Neural progenitor cell (in vitro differentiated cells): Measurements from ENCODE around the gene APCDD1L.

Experiments
- EZH2 ChIP-seq: fragments of 200-600 bp; sonication (generic); IDR thresholded peaks from 2 replicates; pipeline ENCODE4 v1.6.1; 2017; ENCODE audit warnings: antibody characterized with exemption, mild to moderate bottlenecking, moderate library complexity
- EZH2phosphoT487 ChIP-seq: fragments of 200-600 bp; sonication (generic); IDR thresholded peaks from 2 replicates; pipeline ENCODE4 v1.6.1; 2017; ENCODE audit warnings: antibody characterized with exemption
- TF ChIP-seq, protein P1 (sequence below): fragments of 200-600 bp; sonication (generic); IDR thresholded peaks from 2 replicates; pipeline ENCODE4 v1.5.1; 2017; ENCODE audit warnings: antibody characterized with exemption, mild to moderate bottlenecking

DNA sequence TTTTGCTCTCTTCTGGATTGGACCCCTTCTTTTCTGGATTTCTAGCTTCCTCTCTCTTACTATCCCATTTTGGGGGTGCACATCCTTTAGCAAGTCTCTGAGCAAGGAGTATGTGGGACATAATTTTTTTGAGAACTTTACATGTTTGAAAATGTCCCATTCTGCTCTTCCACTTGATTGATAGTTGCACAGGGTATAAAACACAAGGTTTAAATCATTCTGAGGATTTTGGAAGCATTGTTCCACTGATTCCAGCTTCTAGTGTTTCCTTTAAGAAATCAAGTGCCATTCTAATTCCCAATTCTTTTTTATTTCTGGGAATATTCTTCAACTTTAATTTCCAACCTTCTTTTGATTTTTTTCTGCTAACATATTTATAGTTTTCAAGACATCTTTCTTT lies 60.7 kb downstream of the APCDD1L start:
- no peak for TF ChIP-seq EZH2phosphoT487
- TF ChIP-seq, protein P1, sequence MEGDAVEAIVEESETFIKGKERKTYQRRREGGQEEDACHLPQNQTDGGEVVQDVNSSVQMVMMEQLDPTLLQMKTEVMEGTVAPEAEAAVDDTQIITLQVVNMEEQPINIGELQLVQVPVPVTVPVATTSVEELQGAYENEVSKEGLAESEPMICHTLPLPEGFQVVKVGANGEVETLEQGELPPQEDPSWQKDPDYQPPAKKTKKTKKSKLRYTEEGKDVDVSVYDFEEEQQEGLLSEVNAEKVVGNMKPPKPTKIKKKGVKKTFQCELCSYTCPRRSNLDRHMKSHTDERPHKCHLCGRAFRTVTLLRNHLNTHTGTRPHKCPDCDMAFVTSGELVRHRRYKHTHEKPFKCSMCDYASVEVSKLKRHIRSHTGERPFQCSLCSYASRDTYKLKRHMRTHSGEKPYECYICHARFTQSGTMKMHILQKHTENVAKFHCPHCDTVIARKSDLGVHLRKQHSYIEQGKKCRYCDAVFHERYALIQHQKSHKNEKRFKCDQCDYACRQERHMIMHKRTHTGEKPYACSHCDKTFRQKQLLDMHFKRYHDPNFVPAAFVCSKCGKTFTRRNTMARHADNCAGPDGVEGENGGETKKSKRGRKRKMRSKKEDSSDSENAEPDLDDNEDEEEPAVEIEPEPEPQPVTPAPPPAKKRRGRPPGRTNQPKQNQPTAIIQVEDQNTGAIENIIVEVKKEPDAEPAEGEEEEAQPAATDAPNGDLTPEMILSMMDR: no peak
- no peak for TF ChIP-seq EZH2
